Fibroblast of villous mesenchyme (primary cell): ENCODE measurements around the gene ANO1. TPM values are rescaled to one million over a fixed set of nuclear protein-coding genes. Genes with fewer than 3 reads are reported as not detected.

Experiments used
- DNase-seq: peaks from one replicate; pipeline ENCODE4 v3.0.0-alpha.2; 2010; ENCODE audit warnings: low read depth
- H3K4me3 ChIP-seq: 2 replicates; pipeline ENCODE4 v1.5.1; 2011; ENCODE audit warnings: low read depth, mild to moderate bottlenecking, low read length
- total RNA-seq: library from RNA; depleted of rRNA; stranded (reverse); fragments of >200 nt; gene quantifications from 2 replicates; pipeline ENCODE4 v1.2.3, GENCODE V29; 2012
- TF ChIP-seq, protein P1 (sequence below): IDR thresholded peaks from 2 replicates; pipeline ENCODE4 v1.5.1; 2012; ENCODE audit warnings: low read depth, mild to moderate bottlenecking, low read length; ENCODE audit not compliant: insufficient read depth

Gene ANO1
- total RNA-seq, 1 donor = not detected

DNA sequence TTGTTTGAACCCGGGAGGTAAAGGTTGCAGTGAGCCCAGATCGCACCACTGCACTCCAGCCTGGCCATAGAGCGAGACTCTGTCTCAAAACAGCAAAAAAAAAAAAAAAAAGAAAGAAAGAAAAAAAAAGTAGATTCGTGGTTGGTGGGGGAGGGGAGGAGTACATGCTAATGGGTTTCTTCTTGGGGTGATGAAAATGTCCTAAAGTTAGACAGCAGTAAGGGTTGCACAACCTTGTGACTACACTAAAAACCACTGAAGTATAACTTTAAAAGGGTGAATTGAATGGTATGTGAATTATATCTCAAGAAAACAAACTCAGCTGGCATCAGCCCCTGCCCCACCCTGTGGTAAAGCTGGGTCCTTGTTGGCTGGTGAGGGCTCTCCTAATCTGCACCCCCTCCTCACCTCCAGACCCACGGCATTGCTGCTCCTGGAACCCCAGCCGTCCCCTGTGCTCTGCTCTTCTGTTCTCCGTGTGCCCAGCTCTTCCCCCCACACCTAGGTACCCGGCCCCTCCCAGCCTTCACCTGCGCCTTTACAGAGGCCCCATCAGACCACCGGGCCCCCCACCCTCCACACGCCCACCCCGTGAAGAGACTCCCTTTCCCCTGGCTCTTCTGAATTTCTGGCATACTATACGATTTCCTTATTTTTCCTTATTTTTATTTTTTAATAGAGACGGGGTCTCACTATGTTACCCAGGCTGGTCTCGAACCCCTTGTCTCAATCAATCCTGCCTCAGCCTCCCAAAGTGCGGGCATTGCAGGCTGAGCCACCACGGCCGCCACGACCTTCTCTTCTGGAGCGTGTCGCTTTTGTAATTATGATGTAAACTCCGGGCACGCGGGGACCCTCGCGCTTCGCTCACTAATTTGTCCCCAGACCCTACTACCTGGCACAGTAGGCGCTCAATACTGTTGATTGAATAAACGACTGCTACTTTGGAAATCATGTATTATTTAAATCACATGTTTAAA is 124.1 kb downstream of the ANO1 start:
- DNase-seq = peak; percentile 47
- peak overlapping the region; percentile 98 for H3K4me3 ChIP-seq
- TF ChIP-seq, protein P1, sequence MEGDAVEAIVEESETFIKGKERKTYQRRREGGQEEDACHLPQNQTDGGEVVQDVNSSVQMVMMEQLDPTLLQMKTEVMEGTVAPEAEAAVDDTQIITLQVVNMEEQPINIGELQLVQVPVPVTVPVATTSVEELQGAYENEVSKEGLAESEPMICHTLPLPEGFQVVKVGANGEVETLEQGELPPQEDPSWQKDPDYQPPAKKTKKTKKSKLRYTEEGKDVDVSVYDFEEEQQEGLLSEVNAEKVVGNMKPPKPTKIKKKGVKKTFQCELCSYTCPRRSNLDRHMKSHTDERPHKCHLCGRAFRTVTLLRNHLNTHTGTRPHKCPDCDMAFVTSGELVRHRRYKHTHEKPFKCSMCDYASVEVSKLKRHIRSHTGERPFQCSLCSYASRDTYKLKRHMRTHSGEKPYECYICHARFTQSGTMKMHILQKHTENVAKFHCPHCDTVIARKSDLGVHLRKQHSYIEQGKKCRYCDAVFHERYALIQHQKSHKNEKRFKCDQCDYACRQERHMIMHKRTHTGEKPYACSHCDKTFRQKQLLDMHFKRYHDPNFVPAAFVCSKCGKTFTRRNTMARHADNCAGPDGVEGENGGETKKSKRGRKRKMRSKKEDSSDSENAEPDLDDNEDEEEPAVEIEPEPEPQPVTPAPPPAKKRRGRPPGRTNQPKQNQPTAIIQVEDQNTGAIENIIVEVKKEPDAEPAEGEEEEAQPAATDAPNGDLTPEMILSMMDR = no peak

DNA sequence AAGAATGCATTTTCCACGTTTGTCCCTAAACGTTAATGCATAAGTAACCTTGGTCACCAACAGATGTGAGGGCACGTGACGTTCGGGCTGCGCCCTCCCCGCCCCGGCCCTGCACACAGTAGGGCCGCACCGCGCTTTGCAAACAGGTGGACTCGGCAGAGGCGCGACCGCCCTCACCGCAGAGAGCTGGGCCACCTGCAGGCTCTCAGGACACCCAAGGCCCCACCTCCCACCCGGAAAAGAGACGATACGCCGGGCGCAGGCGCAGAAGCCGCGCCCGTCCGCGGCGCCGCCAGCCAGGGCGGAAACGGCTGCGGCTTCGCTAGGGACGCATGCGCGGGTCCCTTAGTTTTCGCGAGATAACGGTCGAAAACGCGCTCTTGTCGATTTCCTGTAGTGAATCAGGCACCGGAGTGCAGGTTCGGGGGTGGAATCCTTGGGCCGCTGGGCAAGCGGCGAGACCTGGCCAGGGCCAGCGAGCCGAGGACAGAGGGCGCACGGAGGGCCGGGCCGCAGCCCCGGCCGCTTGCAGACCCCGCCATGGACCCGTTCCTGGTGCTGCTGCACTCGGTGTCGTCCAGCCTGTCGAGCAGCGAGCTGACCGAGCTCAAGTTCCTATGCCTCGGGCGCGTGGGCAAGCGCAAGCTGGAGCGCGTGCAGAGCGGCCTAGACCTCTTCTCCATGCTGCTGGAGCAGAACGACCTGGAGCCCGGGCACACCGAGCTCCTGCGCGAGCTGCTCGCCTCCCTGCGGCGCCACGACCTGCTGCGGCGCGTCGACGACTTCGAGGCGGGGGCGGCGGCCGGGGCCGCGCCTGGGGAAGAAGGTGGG is 125.0 kb downstream of the ANO1 start, which contains the start of gene FADD:
Gene FADD, plus strand, starts transcription at position 377 of the 831 bp plus-strand sequence. Its CDS starts 164 bp downstream, at position 541.
- TF ChIP-seq, protein P1 = no peak
- H3K4me3 ChIP-seq = peak within 1 kb of the TSS; percentile 98
- DNase-seq = peak; percentile 93

DNA sequence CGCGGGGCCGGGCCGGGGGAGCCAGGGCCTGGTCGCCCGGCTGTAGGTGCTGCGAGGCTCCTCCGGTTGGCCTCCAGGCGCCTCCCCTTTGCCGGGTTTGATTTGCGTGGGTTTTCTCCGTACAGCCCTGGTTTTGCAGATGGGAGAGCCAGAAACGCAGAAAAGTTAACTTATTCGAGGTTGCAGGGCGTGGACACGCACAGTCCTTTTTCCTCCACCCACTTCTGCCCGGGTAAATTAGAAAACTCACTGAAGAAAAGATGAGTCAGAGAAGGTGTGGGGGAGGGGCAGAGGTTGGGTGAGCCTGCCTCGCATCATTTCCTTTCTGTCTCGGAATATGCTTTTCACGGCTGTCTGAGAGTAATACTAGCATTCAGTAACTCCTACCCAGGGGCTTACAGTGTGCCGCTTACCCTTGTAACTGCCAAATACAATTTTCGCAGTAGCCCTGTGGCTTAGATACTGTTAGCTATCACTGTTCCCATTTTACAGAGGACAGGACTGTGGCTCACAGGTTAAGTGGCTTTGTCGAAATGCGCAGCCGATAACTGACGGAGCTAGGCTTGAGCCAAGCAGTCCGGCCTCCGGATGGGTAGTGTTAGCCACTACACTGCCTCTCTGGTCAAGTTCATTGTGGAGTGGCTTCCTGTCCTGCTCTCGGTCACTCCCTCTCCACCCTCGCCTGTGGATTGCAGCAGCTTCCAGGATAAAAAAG is 125.8 kb downstream of the ANO1 start:
- TF ChIP-seq, protein P1 = no peak
- DNase-seq = peak; percentile 83
- H3K4me3 ChIP-seq = peak overlapping the region; percentile 98

DNA sequence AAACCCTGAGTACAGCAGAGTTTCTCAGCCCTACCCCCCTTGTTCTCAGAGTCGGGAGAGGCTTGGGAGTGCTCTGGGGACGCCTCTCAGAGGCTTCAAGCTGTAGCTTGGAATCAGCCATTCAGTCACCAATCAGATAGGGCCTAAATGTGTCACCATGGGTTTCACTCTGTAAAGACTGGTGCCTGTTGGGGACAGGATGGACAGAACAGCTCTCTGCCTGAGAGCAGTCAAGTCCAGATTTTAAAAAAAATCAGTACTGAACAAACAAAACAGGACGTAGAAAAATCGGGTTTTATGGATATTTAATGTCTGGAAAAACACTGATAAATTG is 126.3 kb downstream of the ANO1 start:
- no peak for DNase-seq
- TF ChIP-seq, protein P1 = no peak
- peak overlapping the region; percentile 98 for H3K4me3 ChIP-seq

DNA sequence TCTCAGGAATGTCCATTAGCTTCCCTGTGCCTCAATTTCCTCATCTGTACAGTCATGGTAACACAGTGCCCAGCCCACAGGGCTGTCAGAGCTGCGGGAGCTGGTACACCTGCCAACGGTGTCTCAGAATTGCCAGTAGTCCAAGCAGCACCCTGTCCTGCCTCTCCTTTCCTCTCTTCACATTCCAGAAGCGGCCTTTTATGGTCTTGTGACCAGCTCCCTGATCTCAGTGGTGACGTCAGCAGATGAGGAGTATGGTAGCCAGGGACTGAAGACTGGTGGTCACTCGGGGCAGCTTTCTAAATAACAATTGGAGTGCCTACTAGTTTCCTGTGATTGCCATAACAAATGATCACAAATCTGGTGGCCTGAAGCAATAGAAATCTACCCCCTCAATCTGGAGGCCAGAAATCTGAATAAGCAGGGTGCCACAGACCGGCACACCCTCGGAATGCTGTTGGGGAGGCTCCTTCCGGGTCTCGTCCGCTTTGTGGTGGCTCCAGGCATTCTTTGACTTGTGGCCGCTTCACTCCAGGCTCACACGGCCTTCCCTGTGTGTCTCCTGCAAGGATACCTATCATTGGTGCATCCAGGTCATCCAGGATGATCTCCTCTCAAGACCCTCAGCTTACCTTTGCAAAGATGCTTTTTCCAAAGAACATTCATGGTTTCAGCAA is 127.1 kb downstream of the ANO1 start:
- peak; percentile 41 for DNase-seq
- TF ChIP-seq, protein P1 = no peak
- H3K4me3 ChIP-seq = peak overlapping the region; percentile 98

DNA sequence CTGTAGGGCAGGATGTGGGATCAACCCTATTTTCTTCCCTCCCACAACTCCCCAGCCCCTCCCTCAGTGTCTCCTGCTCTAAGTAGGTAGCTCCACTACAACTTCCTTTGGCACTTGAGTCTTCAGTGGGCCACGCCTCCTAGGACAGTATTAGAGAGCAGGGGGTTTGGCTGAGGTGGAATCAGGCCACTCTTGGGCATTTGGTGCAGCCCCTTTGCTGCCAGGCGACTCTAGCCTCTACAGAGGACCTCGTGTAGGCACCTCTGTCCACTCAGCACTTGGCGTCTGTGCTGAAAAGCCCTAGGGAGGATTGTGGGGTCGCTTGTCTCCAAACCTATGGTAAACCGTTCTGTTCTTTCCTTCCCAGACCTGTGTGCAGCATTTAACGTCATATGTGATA is 127.6 kb downstream of the ANO1 start:
- TF ChIP-seq, protein P1 = no peak
- DNase-seq = no peak
- H3K4me3 ChIP-seq = no peak overlapping the region
